Endometrial microvascular endothelial cells (primary cell): Measurements from ENCODE around the gene HFE. TPM values are rescaled to one million over a fixed set of nuclear protein-coding genes. Genes with fewer than 3 reads are reported as not detected.
"Not testable (repeated sequence)": the region's sequence is repeated elsewhere in the genome, so short reads cannot be mapped to it uniquely, and the experiment has no call there.

ENCODE experiments used
- in situ Hi-C: cut with HindIII; loops from 2 replicates; pipeline ENCODE4 v1.10.0; 2017; ENCODE audit warnings: low sequenced_read_pairs, low pct_unique_long_range_greater_than_20kb; ENCODE audit errors: inconsistent ontology term
- total RNA-seq: library from RNA; depleted of rRNA; stranded (reverse); fragments of >200 nt; gene quantifications from one replicate; pipeline ENCODE4 v1.2.3, GENCODE V29; 2015; ENCODE audit errors: inconsistent ontology term

HFE gene
- total RNA-seq, 1 donor from 2014 or later = 16.6 TPM

DNA sequence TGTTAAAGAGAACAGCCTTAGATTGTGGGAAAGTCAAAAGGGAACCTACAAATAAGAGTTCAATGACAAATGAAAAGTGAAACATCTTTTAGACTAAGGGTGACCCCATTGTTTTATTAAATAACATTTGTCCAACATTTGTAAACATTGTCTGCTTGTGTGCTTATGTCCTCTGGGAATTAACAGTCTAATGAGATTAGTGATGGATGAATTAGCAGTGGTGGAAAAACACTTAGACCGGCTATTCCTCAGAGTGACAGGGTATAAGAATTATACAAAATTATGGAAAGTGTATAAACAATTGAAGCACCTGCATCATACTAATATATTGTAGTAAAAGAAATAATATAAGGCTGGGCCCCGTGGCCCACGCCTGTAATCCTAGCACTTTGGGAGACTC lies 29.3 kb upstream of the HFE start:
- in situ Hi-C loops = no loop called here

DNA sequence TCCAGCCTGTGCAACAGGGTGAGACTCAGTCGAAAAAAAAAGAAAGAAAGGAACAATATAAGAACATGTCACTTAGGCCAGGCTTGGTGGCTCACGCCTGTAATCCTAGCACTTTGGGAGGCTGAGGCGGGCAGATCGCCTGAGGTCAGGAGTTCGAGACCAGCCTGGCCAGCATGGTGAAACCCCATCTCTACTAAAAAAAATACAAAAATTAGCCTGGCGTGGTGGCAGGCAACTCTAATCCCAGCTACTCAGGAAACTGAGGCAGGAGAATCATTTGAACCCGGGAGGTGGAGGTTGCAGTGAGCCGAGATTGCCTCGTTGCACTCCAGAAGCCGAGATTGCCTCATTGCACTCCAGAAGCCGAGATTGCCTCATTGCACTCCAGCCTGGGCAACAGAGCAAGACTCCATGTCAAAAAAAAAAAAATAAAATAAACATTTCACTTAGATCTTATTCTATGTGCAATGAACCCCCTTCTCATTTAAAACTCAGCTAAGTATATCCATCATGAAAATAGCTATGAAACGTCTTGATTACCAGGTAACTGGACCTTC lies 28.7 kb upstream of the HFE start:
- in situ Hi-C loops = not testable (repeated sequence)

- in situ Hi-C loops = loop anchor here (5.0 kb wide), 1 partner anchor 102 kb away; no protein-coding TSS in a partner anchor
Measured at GRCh38 chr6:26059941-26060340, 27.3 kb upstream of the HFE start.

DNA sequence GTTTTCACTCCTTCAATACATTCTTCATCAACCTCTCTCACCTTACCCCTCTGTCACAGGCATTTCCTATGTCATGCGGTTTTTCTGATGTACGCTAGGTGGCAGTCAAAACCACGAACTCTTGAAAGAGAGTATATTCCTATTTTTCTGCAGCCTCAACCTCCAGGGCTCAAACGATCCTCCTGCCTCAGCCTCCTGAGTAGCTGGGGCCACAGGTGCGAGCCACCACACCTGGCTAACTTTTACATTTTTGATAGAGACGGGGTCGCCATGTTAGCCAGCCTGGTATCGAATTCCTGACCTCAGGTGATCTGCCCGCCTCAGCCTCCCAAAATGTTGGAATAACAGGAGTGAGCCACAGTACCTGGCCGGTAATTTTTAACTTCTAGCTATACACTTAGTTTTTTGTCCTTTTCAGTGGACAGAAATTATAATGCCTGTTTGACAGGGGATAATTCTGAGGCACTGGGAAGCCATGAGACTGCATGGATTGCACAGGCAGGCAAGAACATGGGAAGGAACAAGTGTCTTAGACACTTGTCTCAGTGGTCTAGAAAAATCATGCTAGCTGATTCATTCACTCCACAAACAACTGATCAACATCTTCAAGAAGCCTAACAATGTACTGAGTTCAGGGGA lies 22.5 kb upstream of the HFE start:
- in situ Hi-C loops = loop anchor here (5.0 kb wide), 1 partner anchor 98 kb away; no protein-coding TSS in a partner anchor

DNA sequence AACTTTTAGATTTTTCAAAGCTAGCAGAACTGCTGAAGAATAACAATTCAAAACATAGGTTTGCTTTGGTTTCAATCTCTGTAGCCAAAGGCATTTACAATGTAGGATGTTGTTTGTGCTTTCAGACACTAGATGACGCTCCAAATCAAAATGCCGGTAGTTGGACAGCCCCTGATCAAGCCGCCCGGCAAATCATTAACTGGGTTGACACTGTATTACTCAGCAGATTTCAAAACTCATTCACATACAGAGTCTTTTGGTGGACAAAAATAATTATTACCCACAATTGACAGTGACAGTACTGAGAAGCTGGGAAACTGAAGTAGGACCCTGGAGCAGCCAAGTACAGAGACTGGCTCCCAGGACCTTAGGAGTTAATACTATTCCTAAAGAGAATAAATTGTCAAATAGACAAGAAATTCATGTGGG lies 21.3 kb upstream of the HFE start:
- in situ Hi-C loops = no loop called here

GRCh38 chr6:26067367-26067766 lies 19.9 kb upstream of the HFE start:
- in situ Hi-C loops = no loop called here

GRCh38 chr6:26068036-26068435 lies 19.2 kb upstream of the HFE start:
- in situ Hi-C loops = no loop called here

- in situ Hi-C loops = no loop called here
Measured at GRCh38 chr6:26071135-26071534, 16.1 kb upstream of the HFE start.

DNA sequence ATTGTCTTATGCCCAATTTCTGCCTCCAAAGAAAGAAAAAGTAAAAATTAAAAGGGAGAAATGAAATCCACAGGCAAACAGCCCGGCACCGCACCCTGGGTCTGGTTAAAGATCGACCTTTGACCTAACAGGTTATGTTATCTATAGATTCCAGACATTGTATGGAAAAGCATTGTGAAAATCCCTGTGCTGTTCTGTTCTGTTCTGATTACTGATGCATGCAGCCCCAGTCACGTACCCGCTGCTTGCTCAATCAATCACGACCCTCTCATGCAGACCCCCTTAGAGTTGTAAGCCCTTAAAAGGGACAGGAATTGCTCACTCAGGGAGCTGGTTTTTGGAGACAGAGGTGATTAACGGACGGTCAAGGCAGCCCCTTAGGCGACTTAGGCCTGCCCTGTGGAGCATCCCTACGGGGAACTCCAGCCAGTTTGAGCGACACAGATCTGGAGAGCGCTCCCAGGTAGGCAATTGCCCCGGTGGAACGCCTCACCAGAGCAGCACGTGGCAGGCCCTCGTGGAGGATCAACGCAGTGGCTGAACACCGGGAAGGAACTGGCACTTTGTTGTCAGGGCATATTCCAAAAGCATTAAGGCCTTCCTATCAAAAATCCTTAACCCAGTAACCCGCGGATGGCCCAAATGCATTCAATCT lies 12.0 kb upstream of the HFE start:
- in situ Hi-C loops = no loop called here

- in situ Hi-C loops = not testable (repeated sequence)
Measured at GRCh38 chr6:26078066-26078465, 9.2 kb upstream of the HFE start.

DNA sequence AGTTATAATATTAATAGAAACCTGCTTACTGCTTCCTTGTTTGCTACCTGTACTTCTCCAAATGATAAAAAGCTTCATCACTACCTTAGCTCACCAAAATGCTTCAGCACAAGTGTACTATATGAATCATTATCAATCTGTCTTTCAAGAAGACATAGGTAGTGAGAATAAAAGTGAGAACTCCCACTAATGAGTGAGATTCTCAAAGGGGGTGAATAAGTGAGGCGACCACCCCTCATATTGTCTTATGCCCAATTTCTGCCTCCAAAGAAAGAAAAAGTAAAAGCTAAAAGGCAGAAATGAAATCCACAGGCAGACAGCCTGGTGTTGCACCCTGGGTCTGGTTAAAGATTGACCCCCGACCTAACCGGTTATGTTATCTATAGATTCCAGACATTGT lies 6.1 kb upstream of the HFE start:
- in situ Hi-C loops = not testable (repeated sequence)

GRCh38 chr6:26086211-26086610 lies 1.0 kb upstream of the HFE start:
- in situ Hi-C loops = no loop called here

DNA sequence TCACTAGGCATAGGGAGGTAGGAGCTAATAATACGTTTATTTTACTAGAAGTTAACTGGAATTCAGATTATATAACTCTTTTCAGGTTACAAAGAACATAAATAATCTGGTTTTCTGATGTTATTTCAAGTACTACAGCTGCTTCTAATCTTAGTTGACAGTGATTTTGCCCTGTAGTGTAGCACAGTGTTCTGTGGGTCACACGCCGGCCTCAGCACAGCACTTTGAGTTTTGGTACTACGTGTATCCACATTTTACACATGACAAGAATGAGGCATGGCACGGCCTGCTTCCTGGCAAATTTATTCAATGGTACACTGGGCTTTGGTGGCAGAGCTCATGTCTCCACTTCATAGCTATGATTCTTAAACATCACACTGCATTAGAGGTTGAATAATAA lies 1.1 kb downstream of the HFE start:
- in situ Hi-C loops = no loop called here

GRCh38 chr6:26089272-26089671 lies 2.0 kb downstream of the HFE start:
- in situ Hi-C loops = no loop called here

DNA sequence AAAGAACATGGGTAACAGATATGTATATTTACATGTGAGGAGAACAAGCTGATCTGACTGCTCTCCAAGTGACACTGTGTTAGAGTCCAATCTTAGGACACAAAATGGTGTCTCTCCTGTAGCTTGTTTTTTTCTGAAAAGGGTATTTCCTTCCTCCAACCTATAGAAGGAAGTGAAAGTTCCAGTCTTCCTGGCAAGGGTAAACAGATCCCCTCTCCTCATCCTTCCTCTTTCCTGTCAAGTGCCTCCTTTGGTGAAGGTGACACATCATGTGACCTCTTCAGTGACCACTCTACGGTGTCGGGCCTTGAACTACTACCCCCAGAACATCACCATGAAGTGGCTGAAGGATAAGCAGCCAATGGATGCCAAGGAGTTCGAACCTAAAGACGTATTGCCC lies 5.2 kb downstream of the HFE start:
- in situ Hi-C loops = no loop called here

- in situ Hi-C loops = no loop called here
Measured at GRCh38 chr6:26094036-26094435, 6.8 kb downstream of the HFE start.

DNA sequence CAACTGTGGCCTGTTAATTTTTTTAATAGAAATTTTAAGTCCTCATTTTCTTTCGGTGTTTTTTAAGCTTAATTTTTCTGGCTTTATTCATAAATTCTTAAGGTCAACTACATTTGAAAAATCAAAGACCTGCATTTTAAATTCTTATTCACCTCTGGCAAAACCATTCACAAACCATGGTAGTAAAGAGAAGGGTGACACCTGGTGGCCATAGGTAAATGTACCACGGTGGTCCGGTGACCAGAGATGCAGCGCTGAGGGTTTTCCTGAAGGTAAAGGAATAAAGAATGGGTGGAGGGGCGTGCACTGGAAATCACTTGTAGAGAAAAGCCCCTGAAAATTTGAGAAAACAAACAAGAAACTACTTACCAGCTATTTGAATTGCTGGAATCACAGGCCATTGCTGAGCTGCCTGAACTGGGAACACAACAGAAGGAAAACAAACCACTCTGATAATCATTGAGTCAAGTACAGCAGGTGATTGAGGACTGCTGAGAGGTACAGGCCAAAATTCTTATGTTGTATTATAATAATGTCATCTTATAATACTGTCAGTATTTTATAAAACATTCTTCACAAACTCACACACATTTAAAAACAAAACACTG lies 10.1 kb downstream of the HFE start:
- in situ Hi-C loops = no loop called here

DNA sequence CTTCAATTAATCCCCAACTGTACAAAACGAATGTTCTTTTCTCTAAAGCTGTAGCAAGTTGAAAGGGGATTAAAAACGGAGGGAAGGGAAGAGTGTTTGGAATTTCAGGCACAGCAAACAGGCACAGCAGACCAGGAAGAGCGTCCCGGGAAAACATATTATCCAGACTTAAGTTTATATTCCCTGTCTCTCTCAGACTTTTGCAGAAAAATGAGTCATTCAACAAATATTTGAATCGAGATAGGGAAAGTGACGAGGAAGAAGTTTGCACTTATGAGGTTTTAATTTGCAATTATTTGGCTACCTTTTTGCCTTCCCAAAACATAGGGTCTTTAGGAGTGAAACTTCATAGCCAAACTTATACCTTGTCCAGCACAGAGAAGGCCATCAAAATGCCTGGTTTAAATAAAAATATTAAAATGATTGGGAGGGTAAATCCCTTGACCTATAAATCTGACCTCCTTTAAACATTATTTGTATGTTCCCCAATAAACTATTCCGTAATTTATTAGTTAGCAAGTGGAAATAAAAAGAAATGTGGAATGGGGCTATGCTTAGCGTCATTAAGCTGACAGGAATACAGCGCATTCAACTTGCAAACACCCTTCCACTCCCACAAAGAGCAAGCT lies 16.0 kb downstream of the HFE start:
- in situ Hi-C loops = no loop called here

GRCh38 chr6:26103770-26104456 lies 16.7 kb downstream of the HFE start:
- in situ Hi-C loops = no loop called here
